Measurements from ENCODE around the gene GRIA1.

The GRIA1 gene

GRCh38 chr5:153601377-153601776 lies 110.9 kb downstream of the GRIA1 start:
- H3K4me3 ChIP-seq (ENCODE audit: insufficient read depth, low read depth, low read length) = no peak overlapping the region
- H3K27ac ChIP-seq (ENCODE audit: insufficient read depth, low read depth, low read length, poor library complexity, severe bottlenecking) = no peak overlapping the region
- H3K27me3 ChIP-seq (ENCODE audit: control insufficient read depth, insufficient read depth, low read length, poor library complexity, severe bottlenecking) = no peaks in the 10 kb centered on the region
- H3K36me3 ChIP-seq (ENCODE audit: control insufficient read depth, insufficient read depth, low read length) = no peaks in the 10 kb centered on the region
- H3K4me1 ChIP-seq (ENCODE audit: control insufficient read depth, insufficient read depth, low read length) = peaks cover 7% of the 10 kb centered on the region
- no peaks in the 10 kb centered on the region for H3K9me3 ChIP-seq (ENCODE audit: control insufficient read depth, low read length)
- 67 to 92% methylated on average over 1 of the region's 1 CpG for WGBS, 2 experiments

- Histone ChIP-seq H3K36me3 (ENCODE audit: control insufficient read depth, insufficient read depth, low read length) (no peaks in the 10 kb centered on the region), H3K27ac (ENCODE audit: insufficient read depth, low read depth, low read length, poor library complexity, severe bottlenecking) (no peak overlapping the region), H3K9me3 (ENCODE audit: control insufficient read depth, low read length) (no peaks in the 10 kb centered on the region), H3K27me3 (ENCODE audit: control insufficient read depth, insufficient read depth, low read length, poor library complexity, severe bottlenecking) (no peaks in the 10 kb centered on the region), H3K4me3 (ENCODE audit: insufficient read depth, low read depth, low read length) (no peak overlapping the region), H3K4me1 (ENCODE audit: control insufficient read depth, insufficient read depth, low read length) (no peaks in the 10 kb centered on the region)
- 100% methylated on average over 1 of the region's 1 CpG for WGBS, 2 experiments
Observed at GRCh38 chr5:153605386-153605785, 114.9 kb downstream of the GRIA1 start.

DNA sequence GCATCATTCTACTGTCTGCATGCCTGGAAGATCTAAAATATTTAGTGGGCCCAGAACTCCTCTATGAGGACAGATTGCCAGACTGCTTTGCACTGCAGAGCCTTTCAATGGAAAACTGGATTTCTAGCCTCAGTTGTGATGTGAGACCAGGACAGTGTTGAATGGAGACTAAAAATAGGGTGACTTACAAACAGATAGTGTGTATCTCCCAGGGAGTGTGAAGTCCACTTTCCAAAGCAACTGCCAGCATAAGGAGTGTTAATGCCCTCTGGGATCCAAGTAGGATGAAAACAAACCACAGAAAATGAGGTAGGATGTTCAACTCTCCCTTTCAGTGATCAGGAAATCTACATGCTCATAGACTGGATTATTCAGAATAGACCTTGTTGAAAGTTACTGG lies 119.5 kb downstream of the GRIA1 start:
- Histone ChIP-seq H3K27me3 (ENCODE audit: control insufficient read depth, insufficient read depth, low read length, poor library complexity, severe bottlenecking) (no peaks in the 10 kb centered on the region), H3K4me1 (ENCODE audit: control insufficient read depth, insufficient read depth, low read length) (no peaks in the 10 kb centered on the region), H3K4me3 (ENCODE audit: insufficient read depth, low read depth, low read length) (no peak overlapping the region), H3K9me3 (ENCODE audit: control insufficient read depth, low read length) (no peaks in the 10 kb centered on the region), H3K36me3 (ENCODE audit: control insufficient read depth, insufficient read depth, low read length) (no peaks in the 10 kb centered on the region), H3K27ac (ENCODE audit: insufficient read depth, low read depth, low read length, poor library complexity, severe bottlenecking) (no peak overlapping the region)

- Histone ChIP-seq H3K4me1 (ENCODE audit: control insufficient read depth, insufficient read depth, low read length) (no peaks in the 10 kb centered on the region), H3K27me3 (ENCODE audit: control insufficient read depth, insufficient read depth, low read length, poor library complexity, severe bottlenecking) (no peaks in the 10 kb centered on the region), H3K36me3 (ENCODE audit: control insufficient read depth, insufficient read depth, low read length) (no peaks in the 10 kb centered on the region), H3K4me3 (ENCODE audit: insufficient read depth, low read depth, low read length) (no peak overlapping the region), H3K9me3 (ENCODE audit: control insufficient read depth, low read length) (no peaks in the 10 kb centered on the region), H3K27ac (ENCODE audit: insufficient read depth, low read depth, low read length, poor library complexity, severe bottlenecking) (no peak overlapping the region)
- WGBS, 2 experiments = 86 to 98% methylated on average over 3 of the region's 3 CpGs
Observed at GRCh38 chr5:153610811-153611210, 120.3 kb downstream of the GRIA1 start.

GRCh38 chr5:153613144-153613543 lies 122.7 kb downstream of the GRIA1 start:
- Histone ChIP-seq H3K9me3 (ENCODE audit: control insufficient read depth, low read length) (no peaks in the 10 kb centered on the region), H3K27ac (ENCODE audit: insufficient read depth, low read depth, low read length, poor library complexity, severe bottlenecking) (no peak overlapping the region), H3K36me3 (ENCODE audit: control insufficient read depth, insufficient read depth, low read length) (no peaks in the 10 kb centered on the region), H3K4me1 (ENCODE audit: control insufficient read depth, insufficient read depth, low read length) (no peaks in the 10 kb centered on the region), H3K27me3 (ENCODE audit: control insufficient read depth, insufficient read depth, low read length, poor library complexity, severe bottlenecking) (no peaks in the 10 kb centered on the region), H3K4me3 (ENCODE audit: insufficient read depth, low read depth, low read length) (no peak overlapping the region)
- WGBS, 2 experiments = 86 to 90% methylated on average over 1 of the region's 2 CpGs

- 93% methylated on average over 8 of the region's 8 CpGs for WGBS, 2 experiments
- Histone ChIP-seq H3K4me3 (ENCODE audit: insufficient read depth, low read depth, low read length) (no peak overlapping the region), H3K27ac (ENCODE audit: insufficient read depth, low read depth, low read length, poor library complexity, severe bottlenecking) (no peak overlapping the region), H3K36me3 (ENCODE audit: control insufficient read depth, insufficient read depth, low read length) (no peaks in the 10 kb centered on the region), H3K27me3 (ENCODE audit: control insufficient read depth, insufficient read depth, low read length, poor library complexity, severe bottlenecking) (no peaks in the 10 kb centered on the region), H3K4me1 (ENCODE audit: control insufficient read depth, insufficient read depth, low read length) (no peaks in the 10 kb centered on the region), H3K9me3 (ENCODE audit: control insufficient read depth, low read length) (no peaks in the 10 kb centered on the region)
Observed at GRCh38 chr5:153613672-153614071, 123.2 kb downstream of the GRIA1 start.

DNA sequence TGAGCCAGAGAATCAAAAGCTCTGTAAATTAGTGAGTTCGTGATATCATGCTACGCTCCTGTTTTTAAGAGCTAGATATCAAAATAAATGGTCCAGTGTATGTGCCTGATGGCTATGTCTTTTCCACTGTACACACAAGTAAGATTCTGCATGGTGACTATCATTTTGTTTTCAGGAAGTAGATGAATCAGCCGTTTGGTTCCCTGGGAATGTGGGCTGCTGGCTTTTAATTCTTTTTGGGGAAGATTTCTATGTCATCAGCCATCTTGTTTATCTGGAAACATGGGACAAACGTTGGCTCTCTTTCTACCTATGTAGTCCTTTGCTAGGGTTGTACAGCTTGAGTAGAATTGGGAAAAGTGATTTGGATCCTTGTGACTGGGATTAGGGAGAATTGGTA lies 126.7 kb downstream of the GRIA1 start:
- WGBS, 2 experiments = 92 to 97% methylated on average over 4 of the region's 4 CpGs
- Histone ChIP-seq H3K27me3 (ENCODE audit: control insufficient read depth, insufficient read depth, low read length, poor library complexity, severe bottlenecking) (no peaks in the 10 kb centered on the region), H3K27ac (ENCODE audit: insufficient read depth, low read depth, low read length, poor library complexity, severe bottlenecking) (no peak overlapping the region), H3K4me1 (ENCODE audit: control insufficient read depth, insufficient read depth, low read length) (no peaks in the 10 kb centered on the region), H3K4me3 (ENCODE audit: insufficient read depth, low read depth, low read length) (no peak overlapping the region), H3K9me3 (ENCODE audit: control insufficient read depth, low read length) (no peaks in the 10 kb centered on the region), H3K36me3 (ENCODE audit: control insufficient read depth, insufficient read depth, low read length) (no peaks in the 10 kb centered on the region)

DNA sequence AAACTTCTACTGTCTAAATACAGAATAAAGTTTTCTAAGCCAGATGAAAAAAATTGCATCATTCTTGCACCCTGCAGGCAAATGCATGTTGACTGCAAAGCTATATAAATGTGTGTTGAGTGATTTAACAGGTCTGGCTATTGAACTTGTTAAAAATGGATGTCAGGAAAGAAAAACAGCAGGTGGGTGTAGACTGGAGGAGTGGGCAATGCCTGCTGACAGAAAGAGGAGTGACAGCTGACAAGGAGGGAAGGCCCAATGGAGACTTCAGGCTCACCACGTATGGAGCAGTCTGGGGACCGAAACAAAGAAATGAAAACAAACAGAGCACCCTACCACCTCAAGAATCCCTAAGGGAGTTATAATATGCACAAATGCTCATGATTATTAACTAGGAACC lies 127.8 kb downstream of the GRIA1 start:
- Histone ChIP-seq H3K27me3 (ENCODE audit: control insufficient read depth, insufficient read depth, low read length, poor library complexity, severe bottlenecking) (no peaks in the 10 kb centered on the region), H3K36me3 (ENCODE audit: control insufficient read depth, insufficient read depth, low read length) (no peaks in the 10 kb centered on the region), H3K4me1 (ENCODE audit: control insufficient read depth, insufficient read depth, low read length) (no peaks in the 10 kb centered on the region), H3K4me3 (ENCODE audit: insufficient read depth, low read depth, low read length) (no peak overlapping the region), H3K27ac (ENCODE audit: insufficient read depth, low read depth, low read length, poor library complexity, severe bottlenecking) (no peak overlapping the region), H3K9me3 (ENCODE audit: control insufficient read depth, low read length) (no peaks in the 10 kb centered on the region)
- 33 to 79% methylated on average over 1 to 2 of the region's 2 CpGs for WGBS, 2 experiments

DNA sequence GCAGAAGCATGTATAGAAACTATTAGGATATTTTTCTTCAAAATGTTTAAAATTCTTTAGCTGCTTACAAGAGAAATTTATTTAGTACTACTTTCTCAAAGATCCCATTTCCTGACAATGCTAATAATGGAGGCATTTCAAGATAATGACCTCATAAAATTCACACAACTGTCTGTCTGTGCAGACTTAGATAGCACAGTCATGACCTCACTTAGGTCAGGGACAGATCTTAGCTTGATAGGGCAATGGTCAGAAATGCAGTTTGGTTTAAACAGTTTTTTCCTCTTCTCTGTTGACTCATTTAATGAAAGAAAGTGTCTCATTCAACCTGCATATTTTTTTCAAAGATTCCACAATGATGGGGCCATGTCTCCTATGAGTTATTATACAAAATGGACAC lies 128.4 kb downstream of the GRIA1 start:
- Histone ChIP-seq H3K4me3 (ENCODE audit: insufficient read depth, low read depth, low read length) (no peak overlapping the region), H3K4me1 (ENCODE audit: control insufficient read depth, insufficient read depth, low read length) (no peaks in the 10 kb centered on the region), H3K27ac (ENCODE audit: insufficient read depth, low read depth, low read length, poor library complexity, severe bottlenecking) (no peak overlapping the region), H3K36me3 (ENCODE audit: control insufficient read depth, insufficient read depth, low read length) (no peaks in the 10 kb centered on the region), H3K9me3 (ENCODE audit: control insufficient read depth, low read length) (no peaks in the 10 kb centered on the region), H3K27me3 (ENCODE audit: control insufficient read depth, insufficient read depth, low read length, poor library complexity, severe bottlenecking) (no peaks in the 10 kb centered on the region)

DNA sequence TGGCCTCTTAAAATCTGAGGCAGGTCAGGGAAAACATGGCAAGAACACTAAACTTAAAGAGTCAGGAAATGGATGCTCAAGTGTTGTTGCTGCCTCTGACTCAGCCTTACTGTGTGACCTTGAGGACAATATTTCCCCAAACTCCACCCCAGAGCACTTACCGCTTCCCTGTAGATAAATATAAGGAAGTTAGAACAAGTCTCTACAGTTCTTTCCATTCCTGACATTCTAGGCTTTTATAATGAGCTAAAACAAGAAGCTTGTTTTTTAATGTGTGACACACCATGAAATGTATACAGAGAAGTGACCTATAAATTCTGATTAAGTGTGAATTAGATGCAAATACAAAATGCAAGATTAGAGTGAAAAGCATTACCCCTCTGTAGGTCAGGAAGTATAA lies 129.3 kb downstream of the GRIA1 start:
- no peak overlapping the region for H3K4me3 ChIP-seq (ENCODE audit: insufficient read depth, low read depth, low read length)
- no peaks in the 10 kb centered on the region for H3K4me1 ChIP-seq (ENCODE audit: control insufficient read depth, insufficient read depth, low read length)
- no peaks in the 10 kb centered on the region for H3K36me3 ChIP-seq (ENCODE audit: control insufficient read depth, insufficient read depth, low read length)
- H3K27ac ChIP-seq (ENCODE audit: insufficient read depth, low read depth, low read length, poor library complexity, severe bottlenecking) = no peak overlapping the region
- 100% methylated on average over 1 of the region's 1 CpG; no CpG with 5 or more reads in 1 of the 2 experiments for WGBS, 2 experiments
- H3K27me3 ChIP-seq (ENCODE audit: control insufficient read depth, insufficient read depth, low read length, poor library complexity, severe bottlenecking) = no peaks in the 10 kb centered on the region
- no peaks in the 10 kb centered on the region for H3K9me3 ChIP-seq (ENCODE audit: control insufficient read depth, low read length)

DNA sequence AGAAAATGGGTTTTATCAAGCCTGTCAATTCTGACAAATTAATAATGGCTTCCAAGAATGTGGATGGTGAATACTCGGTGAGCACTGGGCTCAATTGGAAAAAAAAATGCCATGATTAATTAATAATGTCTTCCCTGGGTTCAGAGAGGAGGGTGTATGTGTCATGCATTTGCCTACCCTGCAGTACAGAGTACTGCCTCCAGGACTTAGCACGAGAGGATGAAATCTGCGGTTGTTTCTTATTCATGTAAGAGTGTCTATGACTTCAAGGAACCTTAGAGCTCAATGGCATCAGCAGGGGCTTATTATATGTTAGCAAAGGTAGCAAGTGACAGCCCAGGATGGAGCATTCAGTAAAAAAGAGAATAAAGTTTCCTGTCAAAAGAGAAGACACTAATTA lies 132.7 kb downstream of the GRIA1 start:
- 92 to 95% methylated on average over 3 of the region's 3 CpGs for WGBS, 2 experiments
- H3K4me3 ChIP-seq (ENCODE audit: insufficient read depth, low read depth, low read length) = no peak overlapping the region
- H3K27ac ChIP-seq (ENCODE audit: insufficient read depth, low read depth, low read length, poor library complexity, severe bottlenecking) = no peak overlapping the region
- H3K36me3 ChIP-seq (ENCODE audit: control insufficient read depth, insufficient read depth, low read length) = no peaks in the 10 kb centered on the region
- H3K4me1 ChIP-seq (ENCODE audit: control insufficient read depth, insufficient read depth, low read length) = no peaks in the 10 kb centered on the region
- no peaks in the 10 kb centered on the region for H3K9me3 ChIP-seq (ENCODE audit: control insufficient read depth, low read length)
- H3K27me3 ChIP-seq (ENCODE audit: control insufficient read depth, insufficient read depth, low read length, poor library complexity, severe bottlenecking) = no peaks in the 10 kb centered on the region

All from ectodermal cell (in vitro differentiated cells).